Body of pancreas (tissue), 4 donors: ENCODE measurements around the gene UBA5. TPM values are rescaled to one million over a fixed set of nuclear protein-coding genes. Genes with fewer than 3 reads are reported as not detected.

Experiments used
- ATAC-seq: fragments of 150-250 bp; one replicate; pipeline ENCODE4 v1.9.1; 2016
- DNase-seq, 4 donors: peaks; one replicate each; pipeline ENCODE4 v3.0.0-alpha.2; 2019
- H3K27ac ChIP-seq, 4 donors: fragments of 200-600 bp; sonication (generic); 1 replicate in 3 of 4; 2 replicates in 1 of 4; pipeline versions ENCODE4 v1.5.1 to v1.6.1; 2016 to 2019; ENCODE audit warnings: mild to moderate bottlenecking in 1 of 4, mixed read lengths in 1 of 4, moderate library complexity in 1 of 4
- H3K27me3 ChIP-seq, 2 donors: fragments of 200-600 bp; sonication (generic); one replicate each; pipeline ENCODE4 v1.6.0; 2016; ENCODE audit warnings: mild to moderate bottlenecking in 1 of 2
- H3K36me3 ChIP-seq, 2 donors: fragments of 200-600 bp; sonication (generic); replicated peaks in 1 of 2; 2 replicates each; pipeline ENCODE4 v1.5.1; 2016; ENCODE audit warnings: low read depth in 2 of 2; ENCODE audit not compliant: insufficient read depth in 1 of 2
- H3K4me1 ChIP-seq: fragments of 200-600 bp; sonication (generic); one replicate; pipeline ENCODE4 v1.6.0; 2016
- H3K4me3 ChIP-seq, 2 donors: fragments of 200-600 bp; sonication (generic); 1 replicate in 1 of 2; 2 replicates in 1 of 2; pipeline ENCODE4 v1.5.1; 2016 to 2019
- H3K9me3 ChIP-seq, 3 donors: fragments of 200-600 bp; sonication (generic); 1 replicate in 2 of 3; 2 replicates in 1 of 3; pipeline ENCODE4 v1.5.1; 2016
- POLR2A ChIP-seq, 3 donors: fragments of 450-650 bp; IDR thresholded peaks; one replicate each; pipeline ENCODE4 v1.6.1; 2016; ENCODE audit warnings: antibody characterized with exemption in 3 of 3, mild to moderate bottlenecking in 2 of 3
- WGBS, 2 donors: methylation state at CpG; one replicate each; pipeline ENCODE4 v1.1.5; 2017; 5-methylcytosine and 5-hydroxymethylcytosine counted together
- intact Hi-C: fragments of 100-400 bp; cut with DNase I; formaldehyde crosslinking; loops from one replicate; pipeline ENCODE4 v1.15.1; 2023
- total RNA-seq, 2 donors: library from RNA; depleted of rRNA; stranded (reverse); fragments of >200 nt; gene quantifications; one replicate each; pipeline ENCODE4 v1.1.0, GENCODE V29; 2016
- TF ChIP-seq, protein P1 (sequence below), 7 experiments: fragments of 450-650 bp in 4 of 7; fragments of 200-600 bp in 3 of 7; sonication (generic) in 3 of 7; IDR thresholded peaks; one replicate each; pipeline ENCODE4 v1.5.1; 2016 to 2019; ENCODE audit warnings: antibody characterized with exemption in 7 of 7

UBA5 gene
- total RNA-seq, 2 donors from 2014 or later = 85.6 to 99.2 TPM

DNA sequence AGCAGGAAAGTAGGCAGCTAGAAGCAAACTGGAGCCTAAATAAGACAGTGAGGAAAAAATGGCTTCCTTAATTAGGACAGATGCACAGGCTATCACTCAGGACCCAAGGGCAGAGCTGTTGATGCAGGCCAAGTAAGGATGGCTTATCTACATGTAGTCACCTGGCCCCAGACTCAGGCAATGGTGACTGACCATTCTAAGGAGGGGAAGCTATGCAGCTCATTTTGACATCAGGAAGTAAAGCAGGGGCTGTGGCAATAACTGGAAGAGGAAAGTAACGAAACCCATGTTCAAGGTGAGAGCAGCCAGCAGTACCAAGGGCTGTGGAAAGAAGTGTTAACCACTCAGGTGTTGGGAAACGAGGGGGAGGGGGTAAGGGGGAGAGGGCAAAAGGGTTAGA, 16.8 kb upstream of the UBA5 start:
- Histone ChIP-seq H3K4me1 (no peaks in the 10 kb centered on the region), H3K27ac (no peak overlapping the region), H3K27me3 (no peaks in the 10 kb centered on the region), H3K36me3 (peaks cover 0 to 4% of the 10 kb centered on the region in 2 donors), H3K4me3 (no peak overlapping the region), H3K9me3 (no peaks in the 10 kb centered on the region)
- intact Hi-C loops = loop anchor here (5.0 kb wide), 1 partner anchor 106 kb away; no protein-coding TSS in a partner anchor
- 55 to 64% methylated on average over 2 of the region's 2 CpGs for WGBS, 2 donors
- no peak for DNase-seq
- ATAC-seq = no peak
- TF ChIP-seq, protein P1, sequence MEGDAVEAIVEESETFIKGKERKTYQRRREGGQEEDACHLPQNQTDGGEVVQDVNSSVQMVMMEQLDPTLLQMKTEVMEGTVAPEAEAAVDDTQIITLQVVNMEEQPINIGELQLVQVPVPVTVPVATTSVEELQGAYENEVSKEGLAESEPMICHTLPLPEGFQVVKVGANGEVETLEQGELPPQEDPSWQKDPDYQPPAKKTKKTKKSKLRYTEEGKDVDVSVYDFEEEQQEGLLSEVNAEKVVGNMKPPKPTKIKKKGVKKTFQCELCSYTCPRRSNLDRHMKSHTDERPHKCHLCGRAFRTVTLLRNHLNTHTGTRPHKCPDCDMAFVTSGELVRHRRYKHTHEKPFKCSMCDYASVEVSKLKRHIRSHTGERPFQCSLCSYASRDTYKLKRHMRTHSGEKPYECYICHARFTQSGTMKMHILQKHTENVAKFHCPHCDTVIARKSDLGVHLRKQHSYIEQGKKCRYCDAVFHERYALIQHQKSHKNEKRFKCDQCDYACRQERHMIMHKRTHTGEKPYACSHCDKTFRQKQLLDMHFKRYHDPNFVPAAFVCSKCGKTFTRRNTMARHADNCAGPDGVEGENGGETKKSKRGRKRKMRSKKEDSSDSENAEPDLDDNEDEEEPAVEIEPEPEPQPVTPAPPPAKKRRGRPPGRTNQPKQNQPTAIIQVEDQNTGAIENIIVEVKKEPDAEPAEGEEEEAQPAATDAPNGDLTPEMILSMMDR (IDR thresholded peaks at IDR 0.05) = no peak
- no peak for TF ChIP-seq POLR2A (IDR thresholded peaks at IDR 0.05)

DNA sequence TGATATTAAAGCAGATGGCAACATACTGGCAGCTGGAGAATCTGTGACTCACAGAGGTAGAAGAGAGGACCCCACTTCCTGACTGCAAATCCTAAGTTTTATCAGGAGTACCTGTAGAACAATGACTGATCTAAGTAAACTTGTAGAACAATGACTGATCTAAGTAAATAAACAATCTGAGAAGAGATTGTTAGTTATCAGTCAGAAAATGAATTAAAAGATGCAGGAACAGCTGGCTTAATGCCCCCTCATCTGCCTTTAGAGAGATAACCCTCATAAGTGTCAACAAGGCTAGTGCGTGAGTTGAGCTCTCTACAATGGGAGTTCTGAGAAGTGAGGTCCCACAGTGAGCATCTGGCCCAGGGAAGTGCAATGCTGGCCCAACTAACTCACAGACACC, 15.1 kb upstream of the UBA5 start:
- WGBS, 2 donors = 64 to 76% methylated on average over 1 of the region's 1 CpG
- H3K4me3 ChIP-seq = no peak overlapping the region
- H3K4me1 ChIP-seq = no peaks in the 10 kb centered on the region
- H3K27me3 ChIP-seq = no peaks in the 10 kb centered on the region
- ATAC-seq (no peak), DNase-seq (no peak)
- no peak overlapping the region for H3K27ac ChIP-seq
- H3K9me3 ChIP-seq = no peaks in the 10 kb centered on the region
- TF ChIP-seq, protein P1 (IDR thresholded peaks at IDR 0.05) = no peak
- no peaks in the 10 kb centered on the region for H3K36me3 ChIP-seq
- intact Hi-C loops = no loop called here

DNA sequence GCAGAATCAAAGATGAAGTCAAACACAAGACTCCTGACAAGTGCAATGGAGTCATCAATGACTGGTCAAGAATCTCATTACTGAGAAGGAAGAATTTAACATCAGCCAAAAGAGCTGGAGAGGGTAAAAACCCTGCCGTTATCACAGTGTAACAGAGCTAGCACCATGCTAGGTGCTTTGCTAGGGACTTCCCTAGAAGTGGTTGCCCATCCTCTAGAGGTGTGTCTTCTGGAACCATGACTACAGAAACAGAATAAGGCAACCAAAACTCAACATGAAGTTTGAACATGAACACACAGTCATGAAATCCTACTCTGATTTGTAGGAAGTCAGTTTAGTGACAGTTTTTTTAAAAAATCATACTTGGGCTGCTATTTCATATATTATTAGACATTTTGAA, 10.0 kb upstream of the UBA5 start:
- 94 to 100% methylated on average over 1 of the region's 1 CpG for WGBS, 2 donors
- Histone ChIP-seq H3K4me3 (no peak overlapping the region), H3K4me1 (peaks cover 6% of the 10 kb centered on the region), H3K9me3 (no peaks in the 10 kb centered on the region), H3K27ac (no peak overlapping the region), H3K36me3 (no peaks in the 10 kb centered on the region), H3K27me3 (no peaks in the 10 kb centered on the region)
- ATAC-seq = no peak
- intact Hi-C loops = no loop called here
- TF ChIP-seq, protein P1 (IDR thresholded peaks at IDR 0.05) = no peak
- TF ChIP-seq POLR2A (IDR thresholded peaks at IDR 0.05) = no peak
- no peak for DNase-seq

DNA sequence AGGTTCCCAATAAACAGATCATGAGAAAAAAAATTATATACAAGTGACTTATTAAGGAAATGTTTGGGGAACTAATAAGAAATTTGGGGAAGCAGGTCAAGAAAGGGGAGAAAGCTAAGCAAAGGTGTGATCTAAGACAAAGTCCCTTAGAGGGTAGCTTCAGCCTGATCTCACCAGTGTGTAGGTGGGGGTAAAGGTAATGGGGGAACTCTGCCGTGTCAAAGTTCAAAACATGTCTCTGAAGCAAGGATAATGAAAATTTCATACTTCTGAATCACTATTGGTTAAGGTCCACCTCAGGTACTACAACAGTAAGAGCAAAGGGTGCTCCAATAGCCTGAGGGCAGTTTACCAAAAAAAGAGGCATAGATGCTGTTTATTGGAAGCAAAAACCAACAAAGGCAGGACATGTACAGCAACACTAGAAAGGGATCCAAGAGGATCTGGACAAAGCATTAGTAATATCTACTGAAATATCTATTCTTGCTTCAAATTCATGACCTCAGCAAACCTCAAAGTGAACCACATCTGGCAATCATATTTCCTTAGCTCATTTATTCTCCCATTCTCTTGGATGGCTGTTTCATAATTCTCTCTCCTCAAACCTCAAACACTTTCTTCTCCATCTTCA, 7.4 kb upstream of the UBA5 start:
- Histone ChIP-seq H3K4me3 (no peak overlapping the region), H3K36me3 (no peaks in the 10 kb centered on the region), H3K27me3 (no peaks in the 10 kb centered on the region), H3K27ac (no peak overlapping the region), H3K4me1 (peaks cover 10% of the 10 kb centered on the region), H3K9me3 (no peaks in the 10 kb centered on the region)
- intact Hi-C loops = no loop called here
- 91% methylated on average over 1 of the region's 1 CpG for WGBS, 2 donors
- no peak for DNase-seq
- no peak for ATAC-seq
- TF ChIP-seq POLR2A (IDR thresholded peaks at IDR 0.05) = no peak
- TF ChIP-seq, protein P1 (IDR thresholded peaks at IDR 0.05) = no peak

DNA sequence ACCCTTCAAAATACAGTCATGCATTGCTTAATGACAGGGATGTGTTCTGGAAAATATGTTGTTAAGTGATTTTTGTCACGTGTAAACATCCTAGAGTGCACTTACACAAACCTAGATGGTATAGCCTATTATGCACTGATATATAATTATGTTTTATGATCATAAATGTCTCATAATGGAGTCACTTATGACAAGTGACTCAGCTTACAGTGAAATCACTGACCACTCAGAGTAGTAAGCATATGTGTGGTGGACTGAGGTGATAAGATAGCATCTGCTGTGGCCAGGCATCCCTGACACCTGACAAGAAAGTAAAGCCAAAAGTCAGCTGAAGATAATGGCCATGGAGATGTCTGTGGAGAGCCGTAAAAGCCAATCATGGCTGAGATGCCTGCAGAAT, 5.9 kb upstream of the UBA5 start:
- no peak overlapping the region for H3K27ac ChIP-seq
- TF ChIP-seq, protein P1 (IDR thresholded peaks at IDR 0.05) = no peak
- no peaks in the 10 kb centered on the region for H3K36me3 ChIP-seq
- no peak overlapping the region for H3K4me3 ChIP-seq
- no peaks in the 10 kb centered on the region for H3K27me3 ChIP-seq
- 75 to 84% methylated on average over 2 of the region's 2 CpGs for WGBS, 2 donors
- ATAC-seq (no peak), DNase-seq (no peak)
- H3K9me3 ChIP-seq = no peaks in the 10 kb centered on the region
- intact Hi-C loops = no loop called here
- peaks cover 23% of the 10 kb centered on the region for H3K4me1 ChIP-seq
